Stimulated activated CD4-positive, alpha-beta T cell treated with anti-CD3 and anti-CD28 coated beads, Interleukin-1b, Interleukin-23, amount 100 ng/mL, for 1 hour (primary cell): ENCODE data around the gene TNK2.
A peak's percentile ranks its signal among the peaks of the same experiment; 100 is the strongest.
"Not testable (repeated sequence)": the region's sequence is repeated elsewhere in the genome, so short reads cannot be mapped to it uniquely, and the experiment has no call there.

Experiments
- DNase-seq, 2 donors: peaks; one replicate each; pipeline ENCODE4 v3.0.0-alpha.2; 2020; ENCODE audit warnings: low read depth in 2 of 2

The TNK2 gene

DNA sequence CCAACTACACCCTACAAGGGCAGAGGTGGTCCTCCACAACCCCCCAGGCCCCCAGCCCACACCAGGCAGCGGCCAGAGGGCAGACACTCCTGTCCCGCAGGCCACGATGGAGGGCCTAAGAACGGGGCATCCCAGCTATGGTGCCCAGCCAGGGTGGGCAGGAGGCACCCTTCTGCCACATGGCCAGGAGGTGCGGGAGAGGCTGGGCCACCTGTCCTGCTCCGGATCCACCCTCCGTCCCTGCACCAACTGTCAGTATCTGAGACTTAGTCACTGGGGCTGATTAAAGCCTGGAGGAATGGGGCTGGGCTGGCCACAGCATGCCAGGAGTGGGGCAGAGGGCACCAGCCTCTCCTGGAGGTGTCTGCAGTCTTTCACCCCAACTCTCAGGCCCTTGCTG is 37.9 kb downstream of the TNK2 start:
- DNase-seq = no peak

DNA sequence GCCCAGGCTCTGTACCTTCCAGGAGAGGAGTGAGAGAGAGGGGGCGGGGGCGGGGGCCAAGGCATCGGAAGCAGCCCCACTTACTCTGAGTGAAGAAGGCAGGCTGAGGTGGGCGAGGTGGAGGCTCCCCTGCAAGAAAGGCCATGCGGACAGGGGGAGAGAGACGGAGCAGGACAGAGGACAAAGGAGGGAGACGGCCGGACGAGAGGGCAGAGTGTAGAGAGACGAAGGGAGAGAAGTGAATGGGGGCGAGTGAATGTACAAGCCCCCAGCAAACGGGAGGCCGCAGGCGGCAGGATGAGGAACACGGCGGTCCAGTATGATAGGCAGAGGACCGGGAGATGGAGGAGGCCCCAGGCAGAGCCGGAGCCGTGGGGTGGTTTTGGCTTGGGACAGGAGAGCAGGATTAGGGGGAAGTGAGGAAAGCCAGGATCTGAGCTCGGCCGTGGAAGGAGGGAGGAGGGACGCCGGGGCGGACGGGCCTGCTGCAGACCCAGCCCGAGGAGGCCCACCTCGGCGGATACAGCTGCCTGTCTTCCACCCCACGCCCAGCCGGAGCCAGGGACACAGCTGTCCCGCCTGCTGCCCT is 38.8 kb downstream of the TNK2 start:
- DNase-seq = no peak

DNA sequence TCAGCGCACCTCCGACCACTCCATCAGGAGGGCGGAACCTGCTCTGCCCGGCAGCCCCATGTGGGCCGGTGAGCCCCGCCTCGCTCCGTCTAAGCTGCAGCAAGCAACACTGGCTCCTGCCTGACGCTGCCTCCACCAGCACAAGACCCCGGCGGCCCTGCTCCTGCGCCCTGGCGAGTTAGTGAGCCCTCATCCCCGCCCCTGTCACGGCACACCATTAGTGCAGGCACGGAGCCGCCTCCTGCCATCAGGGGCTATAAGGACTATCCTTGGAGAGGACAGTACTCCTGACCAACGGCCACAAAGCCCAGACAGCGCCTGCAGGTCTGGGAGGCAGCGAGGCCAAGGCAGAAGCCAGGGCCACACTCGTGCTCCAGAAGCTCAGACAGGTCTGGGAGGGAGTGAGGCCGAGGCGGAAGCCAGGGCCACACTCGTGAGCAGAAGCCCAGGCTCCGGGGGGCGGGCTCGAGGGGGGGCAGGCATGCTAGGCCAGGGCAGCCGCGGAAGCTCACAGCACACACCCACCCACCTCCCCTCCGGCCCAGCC is 39.4 kb downstream of the TNK2 start:
- DNase-seq = no peak

DNA sequence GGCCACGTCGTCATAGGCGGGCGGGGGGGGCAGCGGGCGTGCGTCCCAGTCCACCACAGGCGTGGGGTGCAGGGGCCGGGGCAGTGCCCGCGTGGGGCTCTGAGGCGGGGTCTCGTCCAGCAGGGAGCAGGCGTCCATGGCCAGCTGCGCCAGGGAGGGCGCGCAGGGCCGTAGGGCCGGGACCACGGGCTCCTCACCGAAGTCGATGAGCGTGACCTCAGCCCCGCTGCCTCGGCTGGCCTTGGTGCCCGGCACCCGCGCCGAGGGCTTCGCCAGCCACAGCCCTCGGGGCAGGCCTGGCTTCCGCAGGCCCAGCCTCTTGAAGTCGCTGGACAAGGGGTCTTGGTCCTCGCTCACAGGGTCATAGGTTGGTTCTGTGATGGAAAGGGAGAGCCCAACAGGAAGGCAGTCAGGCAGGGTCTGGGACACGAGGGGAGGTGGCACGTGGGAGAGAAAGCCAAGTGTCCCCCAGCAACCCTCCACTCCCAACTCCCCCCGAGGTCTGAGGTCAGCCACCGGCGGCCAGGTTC is 40.0 kb downstream of the TNK2 start:
- DNase-seq = no peak

DNA sequence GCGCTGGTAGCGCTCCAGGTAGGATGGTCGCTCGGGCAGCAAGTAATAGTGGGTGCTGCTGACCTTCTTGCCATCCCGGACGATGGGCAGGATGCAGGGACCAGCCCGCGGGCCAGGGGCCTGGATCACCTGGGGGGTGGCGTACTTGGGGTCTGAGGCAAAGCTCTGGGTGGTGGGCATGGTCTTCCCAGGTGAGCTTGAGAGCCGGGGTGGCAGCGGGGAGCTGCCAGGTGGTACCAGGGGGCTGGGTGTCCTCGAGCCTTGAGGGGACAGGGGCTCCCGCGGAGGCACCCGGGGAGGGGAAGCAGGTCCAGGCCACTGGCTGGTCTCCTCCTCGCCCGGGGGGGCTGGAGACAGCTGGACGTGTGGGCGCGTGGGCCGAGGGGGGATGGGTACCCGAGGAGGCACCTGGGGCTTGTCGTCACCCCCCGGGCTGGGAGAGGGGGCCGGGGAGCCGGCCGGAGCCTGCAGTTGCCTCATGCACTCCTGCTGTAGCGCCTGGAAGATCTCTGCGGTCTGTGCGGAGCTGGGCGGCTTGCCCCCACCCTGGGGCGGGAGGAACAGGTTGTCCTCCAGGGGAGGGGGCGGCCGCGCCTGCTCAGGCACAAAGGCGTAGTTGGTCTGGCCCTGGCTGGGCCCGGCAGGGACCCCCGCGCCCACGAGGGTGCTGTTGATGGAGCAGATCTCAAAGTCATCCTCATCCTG is 40.6 kb downstream of the TNK2 start:
- DNase-seq = no peak

DNA sequence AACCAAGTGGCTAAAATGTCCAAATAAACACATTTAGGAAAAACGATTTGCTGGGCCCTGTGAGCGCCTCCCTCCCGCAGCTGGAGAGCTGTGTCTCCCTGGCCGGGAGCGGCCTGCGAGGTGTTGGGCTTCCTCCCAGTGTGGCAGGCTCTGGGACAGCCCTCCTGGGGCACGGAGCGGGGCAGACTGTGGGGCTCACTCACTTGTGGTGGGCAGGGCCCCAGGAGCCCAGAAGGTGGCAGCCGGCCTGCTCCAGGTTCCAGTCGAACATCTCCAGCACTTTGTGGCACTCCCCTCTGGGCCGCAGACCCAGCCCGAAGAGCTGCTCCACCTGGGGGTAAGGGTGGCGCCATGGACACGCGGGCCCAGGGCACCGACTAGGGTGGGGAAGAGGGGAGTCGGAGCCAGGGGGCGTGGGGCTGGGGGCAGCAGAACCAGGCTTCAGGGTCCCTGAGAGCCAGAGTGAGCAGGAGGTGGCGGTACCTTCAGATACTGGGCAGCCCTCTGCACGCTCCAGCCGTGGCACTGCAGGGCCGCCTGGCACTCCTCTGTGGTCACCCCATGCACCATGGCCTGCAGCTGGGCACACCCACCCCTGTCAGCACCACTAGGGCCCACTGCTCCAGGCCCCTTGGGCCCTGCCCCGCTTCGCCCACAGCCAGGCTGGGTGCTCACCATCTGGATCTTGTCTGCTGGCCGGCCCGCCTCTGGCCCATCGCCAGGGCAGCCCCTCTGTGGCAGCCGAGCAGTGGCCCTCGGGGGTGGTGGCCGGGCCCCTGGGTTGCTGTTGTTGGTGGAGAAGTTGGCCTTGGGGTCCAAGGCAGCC is 41.5 kb downstream of the TNK2 start:
- DNase-seq = no peak

DNA sequence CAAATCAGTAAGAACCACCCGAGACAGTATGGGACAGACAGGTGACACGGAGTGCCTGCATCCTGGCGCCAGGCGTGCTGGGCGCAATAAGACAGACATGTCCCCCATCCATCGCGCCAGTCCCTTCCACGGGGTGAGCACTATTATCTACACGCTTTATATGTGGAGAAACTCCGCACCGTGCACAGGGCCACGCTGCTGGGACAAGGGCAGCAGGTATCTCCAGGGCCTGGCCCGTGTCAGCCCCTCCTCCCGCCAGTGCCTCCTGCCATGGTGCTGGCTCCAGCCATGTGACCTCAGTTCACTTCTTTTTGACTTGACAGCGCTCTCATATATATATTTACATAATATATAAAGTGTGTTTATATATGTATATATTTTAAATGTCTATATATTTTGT is 42.6 kb downstream of the TNK2 start:
- DNase-seq = no peak

DNA sequence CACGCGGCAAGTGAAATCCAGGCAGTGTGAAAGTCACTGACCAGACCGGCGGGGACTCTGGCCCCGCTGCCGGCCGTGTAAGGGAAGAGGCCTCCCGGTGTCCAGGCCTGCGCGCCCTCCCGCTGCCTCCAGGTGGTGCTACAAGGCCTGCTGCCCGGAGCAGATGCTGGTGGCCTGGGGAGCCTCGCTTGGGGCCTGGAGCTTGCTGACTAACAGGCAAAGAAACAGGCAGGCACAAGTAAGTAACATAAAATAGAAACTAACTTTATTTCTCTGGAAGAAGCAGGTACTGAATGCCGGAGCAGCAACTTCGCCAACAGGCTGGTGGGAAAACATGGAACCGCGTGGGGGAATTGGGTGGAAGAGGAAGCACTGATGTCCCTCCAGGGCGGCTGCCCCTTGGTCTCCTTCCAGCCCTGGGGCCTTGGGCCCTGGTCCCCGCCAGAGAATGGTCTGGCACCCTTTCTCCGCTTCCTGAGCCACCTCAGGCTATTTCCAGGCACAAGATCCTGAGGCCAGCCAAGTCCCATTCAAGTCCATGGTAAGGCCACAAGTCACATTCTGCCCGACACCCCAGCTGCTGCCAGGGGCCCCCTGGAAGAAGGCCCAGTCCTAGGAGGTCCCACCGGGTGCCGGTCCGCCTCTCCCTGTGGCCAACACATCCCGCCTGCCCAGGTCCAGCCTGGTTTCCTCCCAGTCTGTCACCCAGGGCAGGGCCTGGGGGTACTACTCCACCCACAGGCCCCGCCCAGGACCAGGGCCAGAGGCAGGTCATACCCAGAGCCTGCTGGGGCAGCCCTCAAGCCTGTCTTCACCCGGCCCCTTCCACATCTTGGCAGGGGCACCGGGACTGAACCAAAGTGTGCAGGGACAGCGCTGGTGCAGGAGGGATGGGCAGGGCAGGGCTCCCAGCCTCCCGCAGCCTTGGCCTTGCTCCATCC is 45.0 kb downstream of the TNK2 start:
- peak; percentile 12 to 48 for DNase-seq

DNA sequence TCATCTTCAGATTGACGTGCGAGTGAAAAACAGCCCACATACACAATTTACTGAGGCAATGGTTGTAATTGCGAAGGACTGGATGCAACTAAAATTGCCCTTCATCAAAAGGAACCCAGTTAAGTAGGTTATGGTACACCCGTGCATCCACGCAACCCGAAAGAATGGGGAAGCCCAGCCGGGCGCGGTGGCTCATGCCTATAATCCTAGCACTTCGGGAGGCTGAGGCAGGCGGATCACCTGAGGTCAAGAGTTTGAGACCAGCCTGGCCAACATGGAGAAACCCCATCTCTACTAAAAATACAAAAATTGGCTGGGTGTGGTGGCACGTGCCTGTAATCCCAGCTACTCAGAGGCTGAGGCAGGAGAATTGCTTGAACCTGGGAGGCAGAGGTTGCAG is 46.0 kb downstream of the TNK2 start:
- not testable (repeated sequence) for DNase-seq

DNA sequence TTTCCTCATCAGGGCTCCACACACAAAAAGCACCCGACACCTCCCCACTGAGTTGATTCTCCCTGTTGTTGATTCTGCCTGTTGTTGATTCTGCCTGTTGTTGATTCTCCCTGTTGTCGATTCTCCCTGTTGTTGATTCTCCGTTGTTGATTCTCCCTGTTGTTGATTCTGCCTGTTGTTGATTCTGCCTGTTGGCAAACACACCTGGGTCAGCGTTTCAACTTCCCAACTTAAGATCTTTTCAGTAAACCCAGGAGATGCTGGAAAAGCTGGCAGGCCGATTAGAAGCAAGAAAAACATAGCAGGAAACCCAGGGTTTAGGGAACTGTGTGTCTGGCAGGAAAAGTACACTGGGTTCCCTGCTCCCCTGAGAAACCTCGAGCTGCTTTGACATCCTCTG is 47.9 kb downstream of the TNK2 start:
- no peak for DNase-seq

DNA sequence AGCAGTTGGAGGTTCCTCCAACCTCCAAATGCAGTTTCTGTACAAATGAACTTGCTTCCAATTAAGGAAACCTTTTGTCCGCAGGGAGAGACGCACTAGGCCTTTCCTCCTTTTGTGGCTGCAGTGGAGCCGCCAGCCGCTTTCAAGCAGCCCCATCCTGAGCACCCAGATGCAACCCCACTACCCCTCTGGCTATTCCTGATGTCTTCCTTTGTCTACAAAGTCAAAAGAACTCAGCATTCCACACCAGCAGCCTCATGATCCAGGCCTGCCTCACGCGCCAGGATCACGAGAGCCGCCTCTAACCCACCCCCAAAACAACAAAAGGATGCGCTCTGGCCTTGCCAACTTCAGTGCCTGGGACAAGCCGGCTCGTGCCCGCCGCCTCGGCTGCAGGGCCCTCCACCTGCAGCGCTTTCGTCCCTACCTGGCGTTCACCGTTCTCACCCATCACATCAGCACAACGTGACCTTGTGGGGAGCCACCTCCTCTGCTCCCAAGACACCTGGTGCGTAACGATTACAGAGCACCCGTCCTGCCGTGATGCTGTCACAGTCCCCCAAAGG is 48.4 kb downstream of the TNK2 start:
- DNase-seq = no peak

DNA sequence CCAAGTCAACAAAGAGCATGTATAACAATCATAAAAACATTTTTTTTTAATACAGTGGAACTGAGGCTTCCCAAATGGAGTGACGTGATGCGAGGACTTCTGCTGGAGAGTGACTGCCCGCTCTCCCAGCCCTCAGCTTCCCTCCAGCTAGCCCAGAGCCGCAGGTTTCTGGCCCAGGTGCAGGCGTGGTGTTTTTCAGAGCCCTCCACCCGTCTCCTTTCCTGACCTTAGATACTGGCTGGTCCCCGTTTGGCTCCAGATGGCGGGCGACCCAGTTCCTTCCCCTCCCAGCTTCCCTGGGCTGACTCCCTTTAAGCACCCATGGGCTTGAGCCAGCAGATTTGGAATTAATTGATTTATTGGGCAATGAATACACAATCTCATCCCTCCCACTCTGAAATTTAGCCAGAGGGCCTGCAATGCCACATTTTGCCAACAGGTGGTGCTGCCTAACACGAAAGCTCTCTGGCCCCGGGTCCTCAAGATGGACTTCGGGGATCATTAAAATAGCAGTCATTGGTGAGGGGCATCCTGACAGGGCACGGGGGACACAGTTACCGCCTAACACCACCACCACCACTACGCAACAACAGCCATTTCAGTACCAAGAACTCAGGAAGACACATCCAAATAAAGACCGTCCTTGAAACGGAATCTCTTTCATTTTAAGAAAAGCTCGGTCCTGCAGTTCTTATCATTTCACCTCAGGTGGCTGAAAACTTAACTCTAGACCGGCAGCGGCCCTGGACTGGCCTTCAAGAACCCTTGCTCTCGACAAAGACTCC is 49.1 kb downstream of the TNK2 start:
- peak; percentile 39 to 64 for DNase-seq

DNA sequence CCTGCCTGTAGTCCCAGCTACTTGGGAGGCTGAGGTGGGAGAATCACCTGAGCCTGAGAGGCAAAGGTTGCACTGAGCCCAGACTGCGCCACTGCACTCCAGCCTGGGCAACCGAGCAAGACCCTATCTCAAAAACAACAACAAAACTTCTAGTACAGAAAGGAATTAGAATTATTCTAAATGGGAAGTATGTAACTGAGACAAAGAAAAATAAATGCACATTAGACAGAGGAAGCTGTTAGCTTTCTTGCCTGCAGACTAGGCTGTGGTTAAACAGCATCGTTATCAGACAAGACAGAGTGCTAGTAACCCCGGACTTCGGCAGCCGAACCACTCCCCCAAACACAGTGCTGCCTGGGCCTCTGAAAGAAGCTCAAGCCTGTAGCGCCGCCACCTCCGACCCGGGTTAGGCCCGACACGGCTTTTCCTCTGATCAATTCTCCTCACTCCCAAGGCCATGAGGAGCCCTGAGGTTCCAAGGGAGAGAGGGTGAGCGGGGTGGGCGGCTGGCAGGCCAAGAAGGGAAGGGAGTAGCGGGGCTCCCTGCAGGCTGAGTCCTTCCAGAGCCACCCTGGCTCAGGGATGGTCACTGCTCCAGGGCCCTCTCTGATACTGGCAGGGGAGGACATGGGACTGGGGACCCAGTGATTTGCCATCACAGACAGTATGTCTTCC is 51.8 kb downstream of the TNK2 start:
- DNase-seq = no peak

DNA sequence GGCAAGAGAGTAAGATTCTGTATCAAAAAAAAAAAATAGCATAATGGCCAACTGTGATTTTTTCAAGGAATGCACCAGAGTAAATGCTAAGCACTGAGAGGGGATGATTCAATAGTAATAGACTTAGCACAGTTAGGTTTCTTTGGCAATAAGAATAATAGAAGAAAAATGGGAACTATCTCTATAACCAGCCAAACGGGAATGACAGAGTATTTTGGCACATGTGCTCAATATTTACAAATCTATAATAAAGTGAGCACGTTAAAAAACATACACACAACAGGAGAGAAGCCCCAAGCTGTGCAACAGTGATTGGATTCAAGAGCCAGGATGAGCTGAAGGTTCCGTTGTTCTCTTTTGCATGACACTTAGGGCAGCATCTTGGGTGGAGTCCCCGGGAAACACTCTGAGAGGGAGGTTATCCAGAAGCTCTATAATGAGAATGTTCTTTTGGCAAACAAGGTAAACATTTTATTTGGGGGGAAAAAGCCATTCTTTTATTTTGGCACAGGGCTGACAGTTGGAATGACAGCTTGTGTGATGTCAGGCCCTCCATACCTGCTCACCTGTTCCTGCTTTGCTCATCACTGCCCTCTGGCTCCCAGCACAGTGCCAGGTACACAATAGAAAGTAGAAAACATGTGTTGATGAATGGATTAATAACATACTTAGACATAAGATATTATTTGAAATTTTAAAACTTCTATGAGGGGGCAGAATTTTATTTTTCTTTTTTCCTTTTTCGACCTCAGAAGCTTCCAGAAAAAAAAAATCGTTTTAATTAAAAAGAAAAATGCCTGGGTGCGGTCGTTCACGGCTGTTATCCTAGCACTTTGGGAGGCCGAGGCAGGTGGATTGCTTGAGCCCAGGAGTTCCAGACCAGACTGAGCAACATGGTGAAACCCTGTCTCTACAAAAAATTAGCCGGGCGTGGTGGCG is 52.6 kb downstream of the TNK2 start:
- no peak for DNase-seq

DNA sequence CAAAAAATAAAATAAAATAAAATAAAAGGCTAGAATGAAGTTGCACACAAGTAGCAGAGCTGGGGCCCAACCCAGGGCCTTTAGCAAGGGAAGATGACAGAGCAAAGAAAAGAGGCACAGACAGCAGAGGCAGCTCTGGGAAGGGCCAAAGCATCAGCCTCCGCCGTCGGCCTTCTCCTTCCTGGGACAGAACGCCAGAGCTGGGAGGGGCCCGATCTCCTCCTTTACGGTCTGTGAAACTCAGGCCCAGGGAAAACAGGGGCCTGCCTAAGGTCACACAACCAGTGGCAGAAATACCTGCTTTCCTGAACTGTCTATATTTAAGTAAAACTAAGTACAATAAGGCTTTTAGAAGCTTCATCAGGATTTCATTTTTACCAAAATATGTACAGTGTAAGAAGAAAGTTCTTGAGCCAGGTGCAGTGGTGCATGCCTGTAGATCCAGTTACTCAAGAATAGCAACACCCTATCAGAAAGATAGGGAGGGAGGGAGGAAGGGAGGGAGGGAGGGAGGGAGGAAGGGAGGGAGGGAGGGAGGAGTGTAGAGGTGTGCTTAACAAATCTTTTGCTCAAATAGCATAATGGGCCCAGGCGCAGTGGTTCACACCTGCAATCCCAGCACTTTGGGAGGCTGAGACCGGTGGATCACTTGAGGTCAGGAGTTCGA is 53.6 kb downstream of the TNK2 start:
- no peak for DNase-seq

DNA sequence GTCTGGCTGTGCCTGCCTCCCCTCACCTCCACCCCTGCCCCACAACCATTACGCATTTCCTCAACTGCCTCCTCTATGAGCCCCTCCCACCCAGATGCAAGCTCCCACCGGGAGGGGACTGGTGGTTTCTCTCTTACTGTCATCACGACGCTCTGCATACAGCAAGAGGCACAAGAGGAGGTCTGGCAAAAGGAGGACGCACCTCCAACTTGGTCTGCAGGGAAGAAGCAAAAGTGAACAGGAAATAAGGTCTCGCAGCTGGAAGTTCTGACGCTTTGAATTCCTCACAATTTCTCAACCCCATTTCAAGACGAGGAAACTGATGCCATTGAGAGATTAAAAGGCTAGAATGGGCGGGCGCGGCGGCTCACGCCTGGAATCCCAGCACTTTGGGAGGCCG is 54.4 kb downstream of the TNK2 start:
- no peak for DNase-seq

DNA sequence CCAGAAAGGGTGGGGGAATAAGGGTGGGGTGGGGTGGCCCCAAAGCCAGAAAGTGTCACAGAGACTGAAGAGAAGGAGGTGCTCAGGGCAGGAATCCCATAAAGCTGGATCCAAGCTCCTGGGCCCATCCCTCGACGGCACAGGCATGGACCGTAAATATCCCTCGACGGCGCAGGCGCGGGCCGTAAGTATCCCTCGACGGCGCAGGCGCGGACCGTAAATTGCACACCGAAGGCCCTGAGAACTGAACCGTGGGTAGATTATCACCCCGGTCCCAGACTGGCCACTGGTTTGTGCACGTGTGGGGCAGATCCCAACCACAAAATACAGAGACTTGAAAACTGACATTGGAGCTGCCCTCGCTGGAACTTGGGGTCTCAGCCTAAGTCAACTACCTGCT is 55.3 kb downstream of the TNK2 start:
- DNase-seq = no peak
